Hepatocyte (in vitro differentiated cells): ENCODE results near the gene SAMD1.

ENCODE experiments used
- EZH2 ChIP-seq: fragments of 200-600 bp; sonication (generic); IDR thresholded peaks from 2 replicates; pipeline ENCODE4 v1.6.1; 2016; ENCODE audit warnings: antibody characterized with exemption, mild to moderate bottlenecking, borderline replicate concordance
- TF ChIP-seq, protein P1 (sequence below): fragments of 200-600 bp; sonication (generic); IDR thresholded peaks from 2 replicates; pipeline ENCODE4 v1.5.1; 2016; ENCODE audit warnings: antibody characterized with exemption, mild to moderate bottlenecking; ENCODE audit not compliant: poor library complexity

DNA sequence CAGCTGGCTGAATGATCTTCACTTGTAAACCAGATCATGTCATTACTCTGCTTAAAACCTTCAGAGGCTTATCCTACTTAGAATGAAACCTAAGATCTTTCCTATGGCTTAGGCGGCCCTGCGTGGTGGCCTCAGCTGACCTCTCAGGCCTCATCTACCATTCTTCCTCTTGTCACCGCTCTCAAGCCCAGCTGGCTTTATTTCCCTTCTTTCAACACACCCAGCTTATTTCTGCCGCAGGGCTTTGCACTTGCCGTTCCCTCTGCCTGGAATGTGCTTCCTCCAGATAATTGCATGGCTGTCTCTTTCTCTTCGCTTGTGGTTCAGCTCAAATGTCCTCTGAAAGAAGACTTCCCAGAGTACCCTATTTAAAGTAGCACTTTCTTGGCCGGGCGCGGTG is 49.4 kb upstream of the SAMD1 start:
- TF ChIP-seq, protein P1, sequence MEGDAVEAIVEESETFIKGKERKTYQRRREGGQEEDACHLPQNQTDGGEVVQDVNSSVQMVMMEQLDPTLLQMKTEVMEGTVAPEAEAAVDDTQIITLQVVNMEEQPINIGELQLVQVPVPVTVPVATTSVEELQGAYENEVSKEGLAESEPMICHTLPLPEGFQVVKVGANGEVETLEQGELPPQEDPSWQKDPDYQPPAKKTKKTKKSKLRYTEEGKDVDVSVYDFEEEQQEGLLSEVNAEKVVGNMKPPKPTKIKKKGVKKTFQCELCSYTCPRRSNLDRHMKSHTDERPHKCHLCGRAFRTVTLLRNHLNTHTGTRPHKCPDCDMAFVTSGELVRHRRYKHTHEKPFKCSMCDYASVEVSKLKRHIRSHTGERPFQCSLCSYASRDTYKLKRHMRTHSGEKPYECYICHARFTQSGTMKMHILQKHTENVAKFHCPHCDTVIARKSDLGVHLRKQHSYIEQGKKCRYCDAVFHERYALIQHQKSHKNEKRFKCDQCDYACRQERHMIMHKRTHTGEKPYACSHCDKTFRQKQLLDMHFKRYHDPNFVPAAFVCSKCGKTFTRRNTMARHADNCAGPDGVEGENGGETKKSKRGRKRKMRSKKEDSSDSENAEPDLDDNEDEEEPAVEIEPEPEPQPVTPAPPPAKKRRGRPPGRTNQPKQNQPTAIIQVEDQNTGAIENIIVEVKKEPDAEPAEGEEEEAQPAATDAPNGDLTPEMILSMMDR: no peak
- no peak for TF ChIP-seq EZH2
